ENCODE measurements around the gene SHC3.

Gene SHC3

DNA sequence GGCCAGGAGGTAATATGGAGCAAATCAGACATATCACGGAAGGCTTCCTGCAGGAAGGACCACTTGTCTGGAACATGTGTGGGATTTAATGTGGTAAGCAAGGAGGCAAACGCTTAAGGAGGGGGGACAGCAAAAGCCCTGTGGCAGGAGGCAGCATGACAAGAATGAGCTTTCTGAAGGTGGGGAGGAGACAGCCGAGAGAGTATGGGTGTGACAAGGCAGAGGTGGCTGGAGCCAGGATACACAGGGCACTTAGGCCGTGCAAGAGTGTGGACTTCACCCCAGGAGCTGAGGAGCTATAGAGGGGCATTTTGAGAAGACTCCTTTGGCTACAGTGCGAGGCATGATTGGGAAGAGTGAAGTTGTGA, 201.7 kb downstream of the SHC3 start:
- DNase-seq, result no peak

DNA sequence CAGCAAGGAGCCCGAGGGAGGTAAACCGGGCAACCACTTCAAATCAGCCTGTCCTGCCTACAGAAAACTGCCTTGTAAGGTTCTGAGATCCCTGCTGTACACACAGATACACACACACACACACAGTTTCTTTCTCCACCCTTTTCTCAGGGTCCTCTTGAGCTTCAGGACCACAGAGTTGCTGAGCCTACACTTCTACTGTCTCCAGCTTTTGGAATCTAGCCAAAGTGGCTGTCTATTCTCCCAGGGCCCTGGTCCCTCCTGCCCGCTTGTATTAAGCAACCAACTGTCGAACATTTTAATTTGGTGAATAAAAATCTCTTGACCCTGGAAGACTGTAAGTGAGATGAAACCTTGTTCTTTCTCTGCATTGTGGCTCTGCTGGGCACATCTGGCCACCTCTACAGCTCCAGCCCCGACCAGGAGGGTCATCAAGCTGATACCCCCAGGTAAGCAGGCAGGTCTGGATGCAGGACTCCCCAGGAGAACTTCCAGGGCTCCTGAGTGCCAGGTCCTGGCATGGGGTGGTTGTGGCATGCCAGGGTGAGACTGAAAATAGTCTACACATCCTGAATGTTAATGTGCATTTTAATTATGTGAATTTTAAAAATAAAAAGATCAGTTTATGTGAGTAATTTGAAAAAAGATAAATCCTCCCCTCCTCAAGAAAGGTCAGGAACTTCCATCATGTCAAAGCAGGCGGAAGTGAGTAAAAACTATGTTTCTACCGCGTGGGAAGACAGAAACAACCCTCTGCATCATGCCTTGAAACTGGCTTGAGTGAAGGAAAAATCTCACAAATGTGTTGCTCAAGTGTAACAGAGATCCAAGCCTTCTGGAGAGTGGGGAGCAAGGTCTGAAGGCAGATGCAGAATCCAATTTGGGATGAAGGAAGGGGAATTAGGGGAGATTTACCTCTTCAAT, 202.4 kb downstream of the SHC3 start:
- no peak for DNase-seq

DNA sequence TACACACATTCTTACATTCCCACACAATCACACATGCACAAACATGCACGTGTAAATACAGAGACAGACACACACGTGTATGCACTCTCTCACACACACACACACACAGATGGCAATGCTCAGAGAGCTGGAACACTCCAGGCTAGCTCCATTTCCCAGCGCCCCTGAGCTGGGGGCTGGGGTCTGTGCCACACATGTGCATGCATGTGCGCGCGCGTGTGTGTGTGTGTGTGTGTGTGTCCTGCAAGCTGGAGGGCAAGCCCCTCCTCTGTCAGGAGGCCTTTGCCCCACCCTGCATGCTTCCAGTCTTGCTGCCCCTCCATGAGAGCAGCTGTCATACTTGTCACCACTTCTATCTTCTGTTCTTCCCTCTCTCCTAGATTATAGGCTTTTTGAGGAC, 204.0 kb downstream of the SHC3 start:
- DNase-seq, result no peak

DNA sequence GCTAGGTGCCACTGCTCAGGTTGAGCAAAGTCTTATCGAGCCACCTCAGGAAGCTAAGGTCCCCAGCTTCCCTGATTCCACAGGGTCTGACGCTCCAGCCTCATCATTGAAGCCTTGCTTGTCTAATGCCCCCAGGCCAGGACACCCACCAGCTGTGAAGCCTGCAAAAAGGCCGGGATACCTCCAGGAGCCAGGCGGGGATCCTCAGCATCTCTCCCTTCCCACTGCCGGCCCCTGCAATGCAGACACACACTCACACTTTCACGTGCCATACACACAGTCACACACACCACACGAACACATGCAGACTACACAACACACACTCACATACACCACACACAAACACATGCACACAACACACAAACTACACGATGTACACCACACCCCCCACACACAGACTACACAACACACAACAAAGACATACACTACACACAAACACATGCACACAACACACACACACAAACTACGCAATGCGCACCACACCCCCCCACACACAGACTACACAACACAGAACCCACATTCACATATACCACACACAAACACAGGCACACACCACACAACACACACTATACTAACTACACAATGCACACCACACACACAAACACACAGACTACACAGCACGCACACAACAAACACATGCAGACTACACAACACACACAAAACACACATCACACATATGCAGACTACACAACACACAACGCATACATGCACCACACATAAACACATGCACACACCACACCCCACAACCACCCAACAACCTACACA, 205.2 kb downstream of the SHC3 start:
- DNase-seq, result no peak

DNA sequence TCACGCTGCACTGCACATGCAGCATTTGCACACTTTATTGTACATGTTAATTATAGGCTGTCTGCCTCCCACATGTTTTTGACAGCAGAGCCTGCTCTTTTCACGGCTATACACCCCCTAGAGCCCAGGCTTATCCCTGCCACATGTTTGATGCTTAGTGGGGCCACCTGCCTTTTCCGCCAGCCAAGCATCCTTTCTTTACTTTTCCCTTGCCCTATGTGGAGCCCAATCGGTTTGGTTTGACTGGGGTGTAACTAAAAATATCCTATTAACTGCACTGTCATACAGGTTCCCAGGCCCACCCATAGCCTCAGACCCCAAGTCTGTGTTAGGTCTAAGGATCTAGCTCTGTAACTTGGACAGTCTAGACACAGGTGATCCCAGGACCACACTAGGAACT, 206.2 kb downstream of the SHC3 start:
- DNase-seq, result no peak

DNA sequence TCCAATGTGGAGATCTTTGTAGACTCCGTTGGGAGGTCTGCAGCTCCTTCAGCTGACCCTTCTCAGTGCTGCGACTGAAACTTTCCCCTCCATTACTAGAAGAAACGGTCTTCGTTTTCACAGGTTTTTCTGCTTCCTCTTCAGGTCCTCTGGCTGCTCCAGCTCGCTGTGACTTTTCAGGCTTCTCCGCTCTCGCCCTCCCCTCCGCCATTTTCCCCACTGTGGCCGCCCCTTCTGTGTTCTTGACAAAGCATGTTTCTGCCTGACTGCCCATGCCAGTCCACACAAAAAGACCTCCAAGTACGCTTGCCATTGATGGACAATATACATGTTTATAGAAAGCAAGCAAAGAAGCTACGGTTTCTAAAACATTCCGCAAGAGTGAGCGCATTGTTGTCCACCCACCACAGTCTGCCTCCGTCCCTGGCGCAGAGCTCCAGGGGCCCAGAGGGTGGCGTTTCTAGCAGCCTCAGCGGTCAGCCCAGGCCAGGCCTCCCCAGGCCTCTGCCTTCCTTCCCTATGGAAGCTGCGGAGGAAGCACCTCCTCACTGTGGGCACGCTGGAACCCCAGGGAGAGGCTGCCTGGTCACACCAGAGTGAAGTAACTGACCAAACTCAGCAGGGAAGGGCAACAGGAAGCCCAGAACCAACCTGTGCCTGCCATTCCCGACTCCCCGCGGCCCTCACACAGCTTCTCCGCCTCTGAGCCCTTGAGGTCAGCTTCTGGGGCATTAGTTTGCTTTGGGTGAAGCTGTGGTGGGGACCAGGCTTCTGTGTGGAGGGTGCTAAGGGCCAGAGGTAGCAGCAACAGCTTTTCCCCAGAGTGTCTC, 207.3 kb downstream of the SHC3 start:
- no peak for DNase-seq

DNA sequence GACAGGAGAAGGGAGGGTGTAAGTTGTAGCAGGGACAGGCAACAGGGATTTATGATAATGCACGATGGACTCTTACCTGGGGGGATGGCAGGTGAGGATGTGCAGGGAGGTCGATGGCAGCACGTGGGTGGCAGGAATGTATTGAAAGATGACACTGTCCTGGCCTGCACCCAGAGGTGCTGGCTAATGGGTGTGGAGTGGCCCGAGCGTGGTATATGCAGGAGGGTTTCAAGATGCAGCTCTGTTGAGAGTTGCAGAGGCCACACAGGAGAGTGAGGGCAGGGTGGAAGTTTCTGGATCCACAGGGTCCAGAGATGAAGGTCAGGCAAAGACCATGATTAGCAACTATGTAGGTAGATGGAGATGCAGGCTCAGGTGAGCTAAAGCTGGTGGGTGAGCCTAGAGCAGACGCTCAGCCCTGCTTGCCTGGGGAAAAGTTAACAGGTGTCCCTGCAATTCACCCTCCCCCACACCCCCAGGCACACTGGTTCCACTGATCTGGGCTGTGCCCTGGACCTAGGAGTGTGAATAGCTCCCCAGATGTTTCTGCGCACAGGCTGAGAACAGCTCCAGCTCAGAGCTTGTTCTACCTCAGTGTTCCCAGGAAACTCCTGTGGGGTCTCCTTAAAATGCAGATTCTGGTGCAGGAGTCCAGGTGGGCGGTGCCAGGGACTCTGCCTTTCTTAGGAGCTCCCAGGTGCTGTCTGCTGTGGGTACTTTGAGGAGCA, 208.8 kb downstream of the SHC3 start:
- no peak for DNase-seq

DNA sequence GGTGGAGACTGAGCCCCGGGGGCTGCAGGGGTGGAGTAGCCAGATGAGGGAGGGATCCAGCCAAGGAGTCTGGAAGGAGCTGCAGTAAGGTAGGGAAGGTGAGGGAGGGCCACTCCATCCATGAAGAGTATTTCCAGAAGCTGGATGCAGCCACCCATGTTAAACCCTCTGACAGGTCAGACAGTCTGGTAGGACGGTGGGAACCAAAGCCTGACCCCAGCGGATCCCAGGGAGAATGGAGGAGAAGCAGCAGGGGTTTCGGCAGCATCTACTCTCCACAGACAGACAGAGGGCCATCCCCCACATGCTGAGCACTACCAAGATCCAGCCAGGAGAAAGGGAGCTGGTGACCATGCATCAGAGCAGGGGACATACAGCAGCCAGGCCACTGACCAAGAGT, 209.8 kb downstream of the SHC3 start:
- no peak for DNase-seq

DNA sequence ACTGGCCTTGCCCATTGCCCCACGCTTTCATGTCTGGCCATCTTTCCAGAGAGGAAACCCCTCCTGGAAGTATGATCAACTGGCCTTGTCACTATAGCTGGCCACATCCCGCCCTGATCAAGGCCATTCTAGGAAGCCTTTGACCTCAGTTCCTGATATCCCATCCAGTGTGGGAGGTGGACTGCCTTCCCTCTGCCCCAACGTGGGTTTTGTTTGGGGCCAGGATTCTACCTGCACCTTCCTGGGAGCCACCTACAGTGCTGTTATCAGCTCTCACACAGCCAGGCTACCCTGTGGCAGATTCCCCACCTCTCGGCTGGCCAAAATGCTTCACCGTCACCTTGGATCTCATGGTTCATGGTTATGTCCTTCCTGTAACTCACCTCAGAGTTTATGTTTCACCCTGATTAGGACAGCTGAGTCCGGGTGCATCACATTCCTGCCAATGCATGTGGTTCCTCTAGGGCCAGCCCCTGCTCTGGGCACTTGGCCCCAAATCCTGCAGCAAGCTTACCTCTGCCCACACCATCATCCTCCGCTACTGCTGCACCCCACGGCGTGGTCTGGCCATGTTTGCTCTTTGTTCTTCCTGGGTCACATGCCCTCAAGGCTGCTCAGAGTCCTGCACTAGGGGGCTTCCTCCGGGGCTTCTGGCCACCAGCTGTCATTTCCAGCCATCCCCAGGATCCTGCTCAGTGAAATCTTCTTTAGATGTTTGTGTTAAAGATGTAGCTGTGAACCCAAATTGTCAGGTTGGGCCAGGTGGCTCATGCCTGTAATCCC, 211.5 kb downstream of the SHC3 start:
- no peak for DNase-seq

DNA sequence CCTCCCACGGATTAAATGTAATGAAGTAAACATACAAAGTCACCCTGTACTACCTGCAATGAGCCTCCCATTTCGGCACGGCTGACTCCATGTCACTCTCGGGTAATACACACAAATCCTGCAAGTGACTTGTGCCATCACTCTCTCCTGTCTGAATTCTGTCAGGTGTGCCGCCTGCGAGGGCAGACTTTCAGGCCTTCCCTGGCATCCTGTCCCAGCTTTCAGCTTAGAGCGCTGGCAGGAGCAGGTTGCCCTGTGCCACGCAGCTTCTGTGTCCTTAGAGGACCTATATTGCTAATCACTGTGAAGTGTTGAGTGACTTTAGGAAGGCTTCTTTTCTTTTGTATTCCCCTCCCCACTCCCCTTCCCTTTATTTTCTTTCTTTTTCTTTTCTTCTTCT, 213.1 kb downstream of the SHC3 start:
- DNase-seq, result no peak

DNA sequence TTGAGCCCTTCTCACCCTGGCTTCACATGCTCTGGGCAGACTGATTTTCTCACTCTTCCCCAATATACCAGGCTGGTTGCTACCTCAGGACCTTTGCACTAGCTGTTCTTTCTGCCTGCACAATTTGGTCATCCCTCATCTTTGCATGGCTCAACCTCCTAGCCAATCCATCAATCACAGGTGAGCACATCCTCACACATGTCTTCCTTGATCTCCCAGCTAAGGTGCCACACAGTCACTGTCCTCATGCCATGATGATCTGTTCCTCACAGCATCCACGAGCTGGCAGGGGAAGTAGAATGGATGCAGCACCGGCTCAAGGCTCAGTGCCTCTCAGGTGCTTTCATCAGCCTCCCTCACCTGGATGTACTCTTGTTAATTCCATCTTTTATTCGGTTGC, 218.0 kb downstream of the SHC3 start:
- DNase-seq, result no peak

DNA sequence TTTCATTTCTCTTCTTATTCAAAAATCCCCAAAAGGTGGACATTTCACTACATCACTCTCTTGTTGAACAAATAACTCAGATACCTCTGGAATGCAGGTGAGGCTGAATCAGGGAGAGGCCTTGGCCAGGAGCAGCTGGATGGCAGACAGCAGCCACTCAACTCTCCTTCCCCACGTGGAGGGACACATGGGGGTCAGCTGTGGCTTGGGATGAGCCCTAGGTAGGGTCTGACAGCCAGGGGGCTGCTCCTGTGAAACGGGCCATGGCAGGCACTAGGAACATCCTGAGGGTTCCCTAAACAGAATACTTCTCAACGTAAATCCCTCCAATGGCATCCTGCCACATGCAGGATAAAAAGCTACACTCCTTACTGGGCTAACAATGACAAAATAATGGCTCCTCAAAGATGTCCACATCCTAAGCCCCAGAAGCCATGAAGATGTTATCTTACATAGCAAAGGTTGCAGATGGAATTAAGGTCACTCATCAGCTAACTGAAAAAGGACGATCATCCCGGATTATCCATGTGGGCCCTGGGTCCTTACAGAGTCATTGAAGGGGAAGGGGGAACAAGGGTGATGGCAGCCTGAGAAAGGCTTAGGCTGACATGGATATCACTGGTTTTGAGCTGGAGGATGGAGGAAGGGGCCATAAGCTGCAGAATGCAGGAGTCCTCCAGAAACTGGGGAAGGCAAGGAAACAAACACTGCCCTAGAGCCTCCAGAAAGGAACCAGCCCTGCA, 218.7 kb downstream of the SHC3 start:
- DNase-seq, result no peak

DNA sequence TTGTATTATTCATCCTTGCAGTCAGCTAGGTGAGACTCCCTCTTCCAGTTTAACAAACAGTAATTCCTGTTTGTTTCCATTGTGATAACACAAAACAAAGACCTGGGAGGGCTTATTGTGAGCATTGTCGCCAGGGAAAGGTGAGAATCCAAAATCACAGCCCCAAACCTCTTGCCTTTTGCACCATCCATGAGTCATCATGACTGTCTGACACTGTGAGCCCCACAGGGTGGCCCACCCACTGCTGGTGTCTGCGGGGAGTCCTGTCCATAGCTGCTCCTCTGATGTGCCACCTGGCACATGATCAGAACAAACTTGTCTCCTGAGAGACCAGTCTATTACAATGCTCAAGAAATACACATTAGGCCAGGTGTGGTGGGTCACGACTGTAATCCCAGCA, 221.1 kb downstream of the SHC3 start:
- no peak for DNase-seq
